HepG2 (cell line): Measurements from ENCODE around the gene SPATC1L. TPM values are rescaled to one million over a fixed set of nuclear protein-coding genes. Genes with fewer than 3 reads are reported as not detected.

ENCODE experiments used
- ELF3 ChIP-seq: IDR thresholded peaks from 2 replicates; pipeline ENCODE4 v1.6.1; 2016; ENCODE audit warnings: missing genetic modification reagents, missing compliant biosample characterization
- EP300 ChIP-seq, 3 experiments: sonication (generic) in 1 of 3; formaldehyde crosslinking in 1 of 3; IDR thresholded peaks; 2 replicates each; pipeline versions ENCODE4 v1.5.1 to v1.6.1; 2011 to 2020; ENCODE audit warnings: low read depth in 2 of 3, low read length in 2 of 3, borderline replicate concordance in 1 of 3, improper control_type of control experiment in 1 of 3, mild to moderate bottlenecking in 1 of 3, missing genetic modification reagents in 1 of 3, moderate library complexity in 1 of 3
- ETV5 ChIP-seq: IDR thresholded peaks from 2 replicates; pipeline ENCODE4 v1.6.1; 2018; ENCODE audit warnings: missing biosample characterization, missing genetic modification reagents, inconsistent platforms, borderline replicate concordance
- KAT2B ChIP-seq: fragments of 150-350 bp; IDR thresholded peaks from 2 replicates; pipeline ENCODE4 v1.6.1; 2014; ENCODE audit warnings: low read depth, low read length, borderline replicate concordance
- KDM2A ChIP-seq: sonication (generic); formaldehyde crosslinking; IDR thresholded peaks from 2 replicates; pipeline ENCODE4 v1.4.0; 2020; ENCODE audit warnings: low read depth, missing genetic modification reagents, borderline replicate concordance
- MATR3 ChIP-seq: sonication (generic); formaldehyde crosslinking; IDR thresholded peaks from 2 replicates; pipeline ENCODE4 v1.4.0; 2020; ENCODE audit warnings: missing genetic modification reagents
- MZF1 ChIP-seq: sonication (generic); formaldehyde crosslinking; IDR thresholded peaks from 2 replicates; pipeline ENCODE4 v1.8.1; 2023; ENCODE audit warnings: mild to moderate bottlenecking, missing genetic modification reagents, borderline replicate concordance
- NONO ChIP-seq, 2 experiments: fragments of 450-650 bp in 1 of 2; sonication (generic) in 1 of 2; formaldehyde crosslinking in 1 of 2; IDR thresholded peaks in 1 of 2; conservative IDR thresholded peaks in 1 of 2; 2 replicates each; pipeline versions ENCODE4 v1.6.1 to v1.8.0; 2017 to 2022; ENCODE audit warnings: mild to moderate bottlenecking in 1 of 2, missing genetic modification reagents in 1 of 2, moderate library complexity in 1 of 2
- NR1H2 ChIP-seq: sonication (generic); formaldehyde crosslinking; IDR thresholded peaks from 2 replicates; pipeline ENCODE4 v1.8.1; 2022; ENCODE audit warnings: low read depth, missing genetic modification reagents, borderline replicate concordance
- ZMYM4 ChIP-seq: sonication (generic); formaldehyde crosslinking; IDR thresholded peaks from 2 replicates; pipeline ENCODE4 v1.8.1; 2023; ENCODE audit warnings: mild to moderate bottlenecking, missing genetic modification reagents
- ZNF468 ChIP-seq: sonication (generic); formaldehyde crosslinking; IDR thresholded peaks from 2 replicates; pipeline ENCODE4 v1.8.0; 2022; ENCODE audit warnings: mild to moderate bottlenecking, moderate library complexity, missing genetic modification reagents
- ZSCAN12 ChIP-seq: sonication (generic); formaldehyde crosslinking; IDR thresholded peaks from 2 replicates; pipeline ENCODE4 v1.9.0; 2021; ENCODE audit warnings: mild to moderate bottlenecking, missing genetic modification reagents
- polyA plus RNA-seq, 8 experiments: library from polyadenylated mRNA; depleted of rRNA in 3 of 8; stranded (reverse) in 7 of 8; unstranded in 1 of 8; fragments of >200 nt; fragmentation: Illumina TruSeq in 4 of 8; extraction: Trizol in 4 of 8; gene quantifications; 2 replicates each; pipeline versions ENCODE4 v1.2.1 to v1.2.3, GENCODE V29; 2011 to 2016; ENCODE audit warnings: low read depth in 4 of 8, missing spikeins in 1 of 8, mixed read lengths in 1 of 8; ENCODE audit not compliant: insufficient read depth in 1 of 8
- total RNA-seq, 5 experiments: library from RNA; depleted of rRNA; stranded (reverse); fragments of >200 nt; fragmentation: Illumina TruSeq; extraction: Trizol; gene quantifications; 2 replicates each; pipeline ENCODE4 v1.2.3, GENCODE V29; 2016; ENCODE audit warnings: low read depth in 1 of 5
- TF ChIP-seq, protein P1 (sequence below): sonication (generic); formaldehyde crosslinking; IDR thresholded peaks from 2 replicates; pipeline ENCODE4 v1.5.0; 2020; ENCODE audit warnings: mild to moderate bottlenecking, missing genetic modification reagents, borderline replicate concordance
- TF ChIP-seq, protein P2 (sequence below): sonication (generic); formaldehyde crosslinking; IDR thresholded peaks from 2 replicates; pipeline ENCODE4 v1.4.0; 2020; ENCODE audit warnings: missing genetic modification reagents
- TF ChIP-seq, protein P3 (sequence below): sonication (generic); formaldehyde crosslinking; IDR thresholded peaks from 2 replicates; pipeline ENCODE4 v1.5.0; 2020; ENCODE audit warnings: missing genetic modification reagents
- TF ChIP-seq, protein P4 (sequence below): sonication (generic); formaldehyde crosslinking; IDR thresholded peaks from 2 replicates; pipeline ENCODE4 v1.8.0; 2022; ENCODE audit warnings: missing genetic modification reagents, low read depth, mild to moderate bottlenecking, borderline replicate concordance
- TF ChIP-seq, protein P5 (sequence below): sonication (generic); formaldehyde crosslinking; IDR thresholded peaks from 2 replicates; pipeline ENCODE4 v1.9.0; 2022; ENCODE audit warnings: missing genetic modification reagents, mild to moderate bottlenecking, borderline replicate concordance

SPATC1L gene
- total and polyA plus RNA-seq, 2 of the 13 experiments (the other 11 are each of a cell fraction or from before 2014, with no cell fraction given): 1.4 to 3.3 TPM

DNA sequence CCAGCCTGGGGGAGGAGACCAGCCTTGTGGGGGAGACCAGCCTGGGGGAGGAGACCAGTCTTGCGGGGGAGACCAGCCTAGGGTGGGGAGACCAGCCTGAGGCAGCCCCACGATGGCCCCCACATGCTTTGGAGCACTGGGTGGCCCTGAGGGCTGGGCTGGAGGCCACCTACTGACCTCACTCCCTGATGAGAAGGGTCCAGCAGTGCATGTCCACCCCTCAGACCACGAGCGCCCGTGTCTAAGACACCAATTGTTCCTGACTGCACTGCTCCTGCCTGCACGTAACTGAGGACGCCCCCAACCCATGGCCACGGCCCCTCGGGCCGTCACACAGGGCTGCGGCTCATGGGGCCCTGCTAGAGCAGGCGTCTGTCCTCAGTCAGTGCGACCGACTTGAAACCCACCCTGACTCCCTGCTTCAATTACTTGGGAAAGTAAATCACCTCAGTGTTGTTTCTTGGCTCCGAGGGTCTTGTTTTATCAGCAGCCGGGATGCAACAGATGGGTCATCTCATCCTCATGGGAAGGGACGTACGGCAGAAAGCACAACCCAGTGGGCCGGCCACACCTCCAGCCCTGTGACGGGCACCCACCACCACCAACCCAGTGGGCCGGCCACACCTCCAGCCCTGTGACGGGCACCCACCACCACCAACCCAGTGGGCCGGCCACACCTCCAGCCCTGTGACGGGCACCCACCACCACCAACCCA lies at the start of gene SPATC1L (continued):
- TF ChIP-seq EP300 (IDR thresholded peaks at IDR 0.05; ENCODE audit: low read depth in 2 of 2, low read length in 2 of 2): no peak
- no peak for TF ChIP-seq EP300 (CRISPR knock-in tag; IDR thresholded peaks at IDR 0.05; ENCODE audit: borderline replicate concordance)
- TF ChIP-seq, protein P1, sequence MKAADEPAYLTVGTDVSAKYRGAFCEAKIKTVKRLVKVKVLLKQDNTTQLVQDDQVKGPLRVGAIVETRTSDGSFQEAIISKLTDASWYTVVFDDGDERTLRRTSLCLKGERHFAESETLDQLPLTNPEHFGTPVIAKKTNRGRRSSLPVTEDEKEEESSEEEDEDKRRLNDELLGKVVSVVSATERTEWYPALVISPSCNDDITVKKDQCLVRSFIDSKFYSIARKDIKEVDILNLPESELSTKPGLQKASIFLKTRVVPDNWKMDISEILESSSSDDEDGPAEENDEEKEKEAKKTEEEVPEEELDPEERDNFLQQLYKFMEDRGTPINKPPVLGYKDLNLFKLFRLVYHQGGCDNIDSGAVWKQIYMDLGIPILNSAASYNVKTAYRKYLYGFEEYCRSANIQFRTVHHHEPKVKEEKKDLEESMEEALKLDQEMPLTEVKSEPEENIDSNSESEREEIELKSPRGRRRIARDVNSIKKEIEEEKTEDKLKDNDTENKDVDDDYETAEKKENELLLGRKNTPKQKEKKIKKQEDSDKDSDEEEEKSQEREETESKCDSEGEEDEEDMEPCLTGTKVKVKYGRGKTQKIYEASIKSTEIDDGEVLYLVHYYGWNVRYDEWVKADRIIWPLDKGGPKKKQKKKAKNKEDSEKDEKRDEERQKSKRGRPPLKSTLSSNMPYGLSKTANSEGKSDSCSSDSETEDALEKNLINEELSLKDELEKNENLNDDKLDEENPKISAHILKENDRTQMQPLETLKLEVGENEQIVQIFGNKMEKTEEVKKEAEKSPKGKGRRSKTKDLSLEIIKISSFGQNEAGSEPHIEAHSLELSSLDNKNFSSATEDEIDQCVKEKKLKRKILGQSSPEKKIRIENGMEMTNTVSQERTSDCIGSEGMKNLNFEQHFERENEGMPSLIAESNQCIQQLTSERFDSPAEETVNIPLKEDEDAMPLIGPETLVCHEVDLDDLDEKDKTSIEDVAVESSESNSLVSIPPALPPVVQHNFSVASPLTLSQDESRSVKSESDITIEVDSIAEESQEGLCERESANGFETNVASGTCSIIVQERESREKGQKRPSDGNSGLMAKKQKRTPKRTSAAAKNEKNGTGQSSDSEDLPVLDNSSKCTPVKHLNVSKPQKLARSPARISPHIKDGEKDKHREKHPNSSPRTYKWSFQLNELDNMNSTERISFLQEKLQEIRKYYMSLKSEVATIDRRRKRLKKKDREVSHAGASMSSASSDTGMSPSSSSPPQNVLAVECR (CRISPR knock-in tag): 0 out of 2 replicates have a peak, but pooled peaks have one; percentile 1
- TF ChIP-seq ETV5 (CRISPR knock-in tag): no peak
- TF ChIP-seq KDM2A (CRISPR knock-in tag): 0 out of 2 replicates have a peak, but pooled peaks have one; percentile 6
- TF ChIP-seq ZNF468: 0 out of 2 replicates have a peak, but pooled peaks have one; percentile 35
- TF ChIP-seq, protein P2, sequence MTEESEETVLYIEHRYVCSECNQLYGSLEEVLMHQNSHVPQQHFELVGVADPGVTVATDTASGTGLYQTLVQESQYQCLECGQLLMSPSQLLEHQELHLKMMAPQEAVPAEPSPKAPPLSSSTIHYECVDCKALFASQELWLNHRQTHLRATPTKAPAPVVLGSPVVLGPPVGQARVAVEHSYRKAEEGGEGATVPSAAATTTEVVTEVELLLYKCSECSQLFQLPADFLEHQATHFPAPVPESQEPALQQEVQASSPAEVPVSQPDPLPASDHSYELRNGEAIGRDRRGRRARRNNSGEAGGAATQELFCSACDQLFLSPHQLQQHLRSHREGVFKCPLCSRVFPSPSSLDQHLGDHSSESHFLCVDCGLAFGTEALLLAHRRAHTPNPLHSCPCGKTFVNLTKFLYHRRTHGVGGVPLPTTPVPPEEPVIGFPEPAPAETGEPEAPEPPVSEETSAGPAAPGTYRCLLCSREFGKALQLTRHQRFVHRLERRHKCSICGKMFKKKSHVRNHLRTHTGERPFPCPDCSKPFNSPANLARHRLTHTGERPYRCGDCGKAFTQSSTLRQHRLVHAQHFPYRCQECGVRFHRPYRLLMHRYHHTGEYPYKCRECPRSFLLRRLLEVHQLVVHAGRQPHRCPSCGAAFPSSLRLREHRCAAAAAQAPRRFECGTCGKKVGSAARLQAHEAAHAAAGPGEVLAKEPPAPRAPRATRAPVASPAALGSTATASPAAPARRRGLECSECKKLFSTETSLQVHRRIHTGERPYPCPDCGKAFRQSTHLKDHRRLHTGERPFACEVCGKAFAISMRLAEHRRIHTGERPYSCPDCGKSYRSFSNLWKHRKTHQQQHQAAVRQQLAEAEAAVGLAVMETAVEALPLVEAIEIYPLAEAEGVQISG (CRISPR knock-in tag): no peak
- TF ChIP-seq KAT2B: no peak
- TF ChIP-seq, protein P3, sequence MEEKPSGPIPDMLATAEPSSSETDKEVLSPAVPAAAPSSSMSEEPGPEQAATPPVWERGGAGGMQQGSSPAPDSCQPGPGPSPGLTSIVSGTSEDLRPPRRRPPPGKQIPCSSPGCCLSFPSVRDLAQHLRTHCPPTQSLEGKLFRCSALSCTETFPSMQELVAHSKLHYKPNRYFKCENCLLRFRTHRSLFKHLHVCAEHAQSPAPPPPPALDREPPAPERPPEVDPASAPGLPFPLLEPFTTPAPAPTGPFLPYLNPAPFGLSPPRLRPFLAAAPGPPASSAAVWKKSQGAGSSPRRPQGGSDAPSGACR (CRISPR knock-in tag): no peak
- TF ChIP-seq ELF3 (CRISPR knock-in tag): no peak
- no peak for TF ChIP-seq MZF1
- no peak for TF ChIP-seq NR1H2 (CRISPR knock-in tag)
- no peak for TF ChIP-seq ZMYM4 (CRISPR knock-in tag)
- TF ChIP-seq, protein P4, sequence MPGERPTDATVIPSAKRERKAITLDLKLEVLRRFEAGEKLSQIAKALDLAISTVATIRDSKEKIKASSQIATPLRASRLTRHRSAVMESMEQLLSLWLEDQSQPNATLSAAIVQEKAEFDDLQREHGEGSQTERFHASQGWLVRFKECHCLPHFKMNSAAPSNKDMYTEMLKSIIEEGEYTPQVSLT: no peak
- no peak for TF ChIP-seq MATR3 (CRISPR knock-in tag)
- no peak for TF ChIP-seq ZSCAN12
- no peak for TF ChIP-seq NONO (IDR thresholded peaks at IDR 0.05)
- TF ChIP-seq NONO (CRISPR knock-in tag; conservative IDR thresholded peaks at IDR 0.05): no peak
- TF ChIP-seq, protein P5, sequence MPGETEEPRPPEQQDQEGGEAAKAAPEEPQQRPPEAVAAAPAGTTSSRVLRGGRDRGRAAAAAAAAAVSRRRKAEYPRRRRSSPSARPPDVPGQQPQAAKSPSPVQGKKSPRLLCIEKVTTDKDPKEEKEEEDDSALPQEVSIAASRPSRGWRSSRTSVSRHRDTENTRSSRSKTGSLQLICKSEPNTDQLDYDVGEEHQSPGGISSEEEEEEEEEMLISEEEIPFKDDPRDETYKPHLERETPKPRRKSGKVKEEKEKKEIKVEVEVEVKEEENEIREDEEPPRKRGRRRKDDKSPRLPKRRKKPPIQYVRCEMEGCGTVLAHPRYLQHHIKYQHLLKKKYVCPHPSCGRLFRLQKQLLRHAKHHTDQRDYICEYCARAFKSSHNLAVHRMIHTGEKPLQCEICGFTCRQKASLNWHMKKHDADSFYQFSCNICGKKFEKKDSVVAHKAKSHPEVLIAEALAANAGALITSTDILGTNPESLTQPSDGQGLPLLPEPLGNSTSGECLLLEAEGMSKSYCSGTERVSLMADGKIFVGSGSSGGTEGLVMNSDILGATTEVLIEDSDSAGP: peak; percentile 30; the same call in 1 of the 2 replicates
